ENCODE results near the gene ABCG1.

DNA sequence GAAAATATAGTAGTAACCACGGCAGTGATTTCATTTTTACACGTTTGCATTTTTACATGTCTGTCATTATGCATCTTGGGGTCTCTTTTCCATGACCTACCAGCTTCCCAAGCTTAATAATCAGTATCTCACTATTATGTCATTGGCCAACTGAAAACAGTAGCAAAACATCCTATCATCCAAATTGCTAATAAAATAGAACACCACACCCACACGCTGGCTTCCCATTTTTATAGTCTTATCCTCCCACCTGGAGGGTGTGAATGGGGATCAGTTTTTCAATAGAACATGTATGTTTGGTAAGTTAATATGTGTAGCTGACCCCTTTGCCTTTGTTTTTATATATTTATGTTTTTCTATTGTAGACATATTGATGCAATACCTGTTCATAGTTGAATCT lies 84.5 kb downstream of the ABCG1 start:
- no peak for TF ChIP-seq CTCF (conservative IDR thresholded peaks at IDR 0.05; ENCODE audit: low read depth in 2 of 2)
- TF ChIP-seq POLR2AphosphoS5 (IDR thresholded peaks at IDR 0.05; ENCODE audit: low read depth), result no peak

Measured in GM23338 (cell line).